ENCODE measurements around the gene ERI3. TPM values are rescaled to one million over a fixed set of nuclear protein-coding genes. Genes with fewer than 3 reads are reported as not detected.

The ERI3 gene
- total RNA-seq, 2 experiments from 2014 or later = 42.3 to 43.3 TPM

DNA sequence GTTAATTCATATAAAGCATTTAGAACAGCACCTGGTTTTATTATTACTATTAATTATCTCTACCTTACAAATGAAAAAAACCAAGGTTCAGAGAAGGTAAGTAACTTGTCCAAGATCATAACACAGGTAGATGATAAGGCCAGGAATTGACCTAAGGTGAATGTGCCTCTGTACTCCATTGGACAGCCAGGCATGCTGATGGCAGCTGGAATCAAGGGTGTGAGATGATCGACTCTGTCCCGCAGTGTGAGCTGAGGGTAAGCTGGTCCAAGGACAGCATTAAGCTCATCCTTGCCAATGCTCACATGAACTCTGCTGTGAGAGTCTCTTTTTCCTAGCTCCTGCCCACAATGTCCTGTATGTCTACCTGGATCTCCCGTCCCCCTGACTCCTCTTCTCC is 83.4 kb downstream of the ERI3 start:
- TF ChIP-seq, protein P1, sequence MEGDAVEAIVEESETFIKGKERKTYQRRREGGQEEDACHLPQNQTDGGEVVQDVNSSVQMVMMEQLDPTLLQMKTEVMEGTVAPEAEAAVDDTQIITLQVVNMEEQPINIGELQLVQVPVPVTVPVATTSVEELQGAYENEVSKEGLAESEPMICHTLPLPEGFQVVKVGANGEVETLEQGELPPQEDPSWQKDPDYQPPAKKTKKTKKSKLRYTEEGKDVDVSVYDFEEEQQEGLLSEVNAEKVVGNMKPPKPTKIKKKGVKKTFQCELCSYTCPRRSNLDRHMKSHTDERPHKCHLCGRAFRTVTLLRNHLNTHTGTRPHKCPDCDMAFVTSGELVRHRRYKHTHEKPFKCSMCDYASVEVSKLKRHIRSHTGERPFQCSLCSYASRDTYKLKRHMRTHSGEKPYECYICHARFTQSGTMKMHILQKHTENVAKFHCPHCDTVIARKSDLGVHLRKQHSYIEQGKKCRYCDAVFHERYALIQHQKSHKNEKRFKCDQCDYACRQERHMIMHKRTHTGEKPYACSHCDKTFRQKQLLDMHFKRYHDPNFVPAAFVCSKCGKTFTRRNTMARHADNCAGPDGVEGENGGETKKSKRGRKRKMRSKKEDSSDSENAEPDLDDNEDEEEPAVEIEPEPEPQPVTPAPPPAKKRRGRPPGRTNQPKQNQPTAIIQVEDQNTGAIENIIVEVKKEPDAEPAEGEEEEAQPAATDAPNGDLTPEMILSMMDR (IDR thresholded peaks at IDR 0.05) = no peak
- no peak overlapping the region for H3K27ac Mint-ChIP-seq
- H3K9me3 Mint-ChIP-seq = no peaks in the 10 kb centered on the region
- intact Hi-C loops (cut with micrococcal nuclease) = no loop called here
- H3K36me3 Mint-ChIP-seq (ENCODE audit: low read depth) = no peaks in the 10 kb centered on the region
- DNase-seq (no peak), ATAC-seq (no peak)
- no peak overlapping the region for H3K4me3 Mint-ChIP-seq
- no peaks in the 10 kb centered on the region for H3K27me3 Mint-ChIP-seq
- POLR2A ChIA-PET = interaction anchor here (0.8 kb wide), 1 partner anchor 12 kb away, joined by 3 read pairs; no protein-coding TSS in a partner anchor
- CTCF ChIA-PET = interaction anchor here (2.7 kb wide), 1 partner anchor 53 kb away, joined by 16 read pairs; no protein-coding TSS in a partner anchor
- H3K4me1 Mint-ChIP-seq (ENCODE audit: low read depth) = peaks cover 13% of the 10 kb centered on the region

DNA sequence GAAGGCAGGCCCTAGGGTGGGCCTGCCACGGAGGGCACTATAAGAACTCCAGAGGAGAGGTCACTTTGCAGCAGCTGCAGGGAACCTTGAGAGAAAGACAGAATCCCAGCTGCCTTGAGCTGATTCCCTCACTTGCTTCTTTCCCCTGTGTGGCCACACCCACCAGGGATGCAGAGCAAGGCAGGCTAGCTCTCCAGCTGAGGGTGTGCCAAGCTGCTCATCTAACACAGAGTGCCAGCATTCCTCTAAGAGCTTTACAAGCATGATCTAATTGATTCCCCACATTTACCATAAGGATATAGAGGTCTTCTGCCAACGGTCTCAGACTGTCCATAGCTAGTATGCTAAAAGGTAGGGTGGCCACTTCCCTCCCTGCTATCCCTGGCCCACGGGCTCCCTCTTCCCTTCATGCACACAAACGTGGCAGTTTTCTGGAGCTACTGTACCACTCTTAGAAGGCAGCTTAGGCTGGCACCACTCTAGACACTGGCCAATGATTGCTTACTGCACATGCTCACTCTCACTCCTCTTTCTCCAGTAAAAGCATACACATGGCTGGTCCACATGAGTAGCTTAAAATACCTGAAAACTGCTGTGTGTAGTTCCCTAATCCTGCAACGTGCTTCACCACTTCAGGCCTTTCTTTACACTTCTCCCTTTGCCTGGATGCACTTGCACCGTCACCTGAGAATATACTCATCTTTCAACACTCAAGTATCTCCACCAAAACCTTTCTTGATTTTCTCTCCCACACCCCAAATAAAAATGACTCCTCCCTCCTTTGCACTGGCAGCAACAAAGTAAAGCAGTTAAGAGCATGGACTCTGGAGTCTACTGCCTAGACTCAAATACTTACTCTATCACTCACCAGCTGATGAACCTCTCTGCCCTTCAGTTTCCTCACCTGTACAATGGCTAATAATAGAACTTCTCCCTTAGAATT is 84.1 kb downstream of the ERI3 start:
- ATAC-seq (no peak), DNase-seq (no peak)
- CTCF ChIA-PET = interaction anchor here (1.5 to 2.7 kb wide), 2 partner anchors 32 to 53 kb away, joined by 4 to 16 read pairs; no protein-coding TSS in a partner anchor
- no peaks in the 10 kb centered on the region for H3K27me3 Mint-ChIP-seq
- POLR2A ChIA-PET = interaction anchor here (1.3 kb wide), 1 partner anchor 17 kb away, joined by 3 read pairs; no protein-coding TSS in a partner anchor
- peaks cover 16% of the 10 kb centered on the region for H3K4me1 Mint-ChIP-seq (ENCODE audit: low read depth)
- H3K4me3 Mint-ChIP-seq = no peak overlapping the region
- H3K36me3 Mint-ChIP-seq (ENCODE audit: low read depth) = no peaks in the 10 kb centered on the region
- no peaks in the 10 kb centered on the region for H3K9me3 Mint-ChIP-seq
- TF ChIP-seq, protein P1 (IDR thresholded peaks at IDR 0.05) = no peak
- intact Hi-C loops (cut with micrococcal nuclease) = no loop called here
- no peak overlapping the region for H3K27ac Mint-ChIP-seq

DNA sequence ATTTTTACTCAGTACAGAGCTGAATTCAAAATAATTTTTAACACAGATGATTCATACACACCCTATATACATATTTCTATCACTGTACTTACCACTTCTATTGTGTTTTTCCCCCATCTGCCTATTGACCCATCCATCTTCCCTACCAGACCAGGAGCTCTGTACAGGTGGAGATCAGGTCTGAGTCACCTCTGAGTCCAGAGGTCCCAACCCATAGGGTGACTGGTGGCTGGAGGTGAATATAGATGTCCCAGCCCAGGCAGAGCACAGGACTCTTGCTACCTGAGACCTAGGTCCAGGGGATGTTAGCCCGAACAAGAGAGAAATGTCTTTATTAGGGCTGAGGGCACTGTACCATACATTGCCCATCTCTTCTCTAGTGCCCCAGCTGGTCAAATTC is 87.0 kb downstream of the ERI3 start:
- POLR2A ChIA-PET = no interaction called here

DNA sequence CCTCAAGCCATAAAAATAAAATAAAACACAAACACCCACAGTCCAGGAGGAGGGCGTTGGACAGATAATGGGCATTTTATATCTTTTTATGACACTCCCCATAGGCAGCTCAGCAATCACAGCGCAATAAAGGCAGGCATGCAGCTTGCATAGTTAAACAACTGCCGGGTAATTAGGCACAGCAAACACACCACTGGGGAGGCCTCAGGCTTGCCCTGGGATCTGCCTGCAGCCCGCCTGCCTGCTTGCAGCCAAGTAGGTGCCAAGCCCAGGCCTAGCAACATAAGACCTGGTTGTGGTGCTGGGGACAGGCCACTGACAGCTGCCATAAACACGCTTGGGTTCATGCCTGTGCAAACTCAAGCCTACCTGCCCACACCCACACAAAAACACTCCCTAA is 87.6 kb downstream of the ERI3 start:
- peaks cover 19% of the 10 kb centered on the region for H3K4me1 Mint-ChIP-seq (ENCODE audit: low read depth)
- TF ChIP-seq, protein P1 (IDR thresholded peaks at IDR 0.05) = no peak
- CTCF ChIA-PET = interaction anchor here (1.2 to 3.4 kb wide), 2 partner anchors 29 to 50 kb away, joined by 3 to 12 read pairs; no protein-coding TSS in a partner anchor
- no peak overlapping the region for H3K4me3 Mint-ChIP-seq
- no peaks in the 10 kb centered on the region for H3K36me3 Mint-ChIP-seq (ENCODE audit: low read depth)
- H3K27ac Mint-ChIP-seq = no peak overlapping the region
- intact Hi-C loops (cut with micrococcal nuclease) = no loop called here
- POLR2A ChIA-PET = no interaction called here
- no peak for ATAC-seq
- no peaks in the 10 kb centered on the region for H3K27me3 Mint-ChIP-seq
- no peak for DNase-seq
- no peaks in the 10 kb centered on the region for H3K9me3 Mint-ChIP-seq

More for the DNA sequence above, 87.0 kb downstream of the ERI3 start:
- no peaks in the 10 kb centered on the region for H3K36me3 Mint-ChIP-seq (ENCODE audit: low read depth)
- CTCF ChIA-PET = interaction anchor here (0.6 to 3.4 kb wide), 3 partner anchors 30 to 50 kb away, joined by 3 to 12 read pairs (median 4); no protein-coding TSS in a partner anchor
- H3K27ac Mint-ChIP-seq = no peak overlapping the region
- no peak for ATAC-seq
- no peak overlapping the region for H3K4me3 Mint-ChIP-seq
- peaks cover 19% of the 10 kb centered on the region for H3K4me1 Mint-ChIP-seq (ENCODE audit: low read depth)
- DNase-seq = no peak
- H3K9me3 Mint-ChIP-seq = no peaks in the 10 kb centered on the region
- TF ChIP-seq, protein P1 (IDR thresholded peaks at IDR 0.05) = no peak
- no peaks in the 10 kb centered on the region for H3K27me3 Mint-ChIP-seq
- intact Hi-C loops (cut with micrococcal nuclease) = no loop called here
